G401 (cell line): Measurements from ENCODE around the gene PEAK3. TPM values are rescaled to one million over a fixed set of nuclear protein-coding genes. Genes with fewer than 3 reads are reported as not detected.

Experiments
- DNase-seq: peaks from one replicate; pipeline ENCODE4 v3.0.0-alpha.2; 2015; ENCODE audit warnings: low spot score
- in situ Hi-C: cut with HindIII; loops from 2 replicates; pipeline ENCODE4 v1.10.0; 2016; ENCODE audit warnings: low sequenced_read_pairs, mixed read lengths
- total RNA-seq: library from RNA; depleted of rRNA; stranded (reverse); fragments of >200 nt; shearing (Covaris generic); gene quantifications from 2 replicates; pipeline ENCODE4 v1.2.3, GENCODE V29; 2014

The PEAK3 gene
- total RNA-seq, 1 experiment from 2014 or later = not detected

GRCh38 chr19:2255112-2255845 is 26.7 kb downstream of the PEAK3 start:
- no peak for DNase-seq
- in situ Hi-C loops = no loop called here

GRCh38 chr19:2254064-2254872 is 27.7 kb downstream of the PEAK3 start:
- in situ Hi-C loops = no loop called here
- DNase-seq = no peak

DNA sequence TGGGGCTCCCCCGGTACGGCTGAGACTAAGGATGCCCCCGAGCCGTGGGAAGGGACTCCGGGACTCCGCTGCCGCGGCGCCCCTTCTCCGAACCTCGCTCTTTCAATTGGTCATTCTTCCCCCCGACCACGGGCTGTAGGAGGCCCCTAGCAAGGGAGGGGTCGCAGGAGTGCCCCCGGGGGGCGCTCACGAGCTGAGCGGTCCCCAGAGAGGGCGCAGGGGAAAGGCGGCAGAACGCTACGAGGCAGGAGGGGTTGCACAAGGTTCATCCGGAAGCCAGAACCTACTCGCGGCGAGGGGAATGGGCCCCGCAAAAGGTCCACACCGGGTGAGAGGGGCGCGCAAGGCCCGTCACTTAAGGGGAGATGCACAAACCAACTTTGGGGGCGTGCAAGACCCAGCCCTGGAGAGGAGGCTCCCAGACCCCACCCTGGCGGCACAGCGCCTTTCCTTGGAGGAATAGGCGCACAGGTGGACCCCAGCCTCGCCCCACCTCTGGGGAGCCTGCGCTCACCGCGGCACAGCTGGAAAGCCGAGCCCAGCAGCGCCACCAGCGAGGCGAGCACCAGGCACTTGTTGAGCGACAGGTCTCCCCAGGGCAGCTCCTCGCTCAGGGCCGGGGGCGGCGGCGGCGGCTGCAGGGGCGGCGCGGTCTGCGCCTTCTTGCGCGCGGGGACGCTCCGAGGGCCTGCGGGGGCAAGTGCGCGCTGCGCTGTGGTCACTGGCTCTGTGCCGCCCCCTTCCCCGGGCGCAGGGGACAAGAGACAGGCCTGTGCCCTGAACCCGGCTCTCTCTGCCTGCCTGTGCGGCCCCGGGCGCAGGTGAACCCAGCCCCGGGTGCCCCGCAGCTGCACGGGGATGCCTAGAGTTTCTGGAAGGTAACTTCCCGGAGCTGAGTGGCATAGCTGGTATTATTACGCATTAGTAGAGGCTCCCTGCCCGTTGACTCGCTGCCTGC is 28.6 kb downstream of the PEAK3 start:
- in situ Hi-C loops = no loop called here

DNA sequence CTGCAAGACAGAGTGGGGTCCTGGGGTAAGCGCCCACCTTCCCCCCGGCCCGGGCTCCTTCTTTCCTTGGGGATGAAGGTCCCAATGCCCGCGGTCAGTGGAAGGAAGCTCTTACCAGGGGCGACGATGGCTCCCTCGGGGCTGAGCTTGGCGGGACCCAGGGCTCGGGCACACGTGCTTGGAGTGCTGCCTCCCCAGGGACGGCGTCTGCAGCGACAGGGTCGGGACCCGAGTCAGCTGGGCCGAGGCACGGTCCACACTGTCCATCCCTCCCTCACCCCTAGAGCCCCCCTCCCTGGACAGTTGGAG is 29.2 kb downstream of the PEAK3 start:
- DNase-seq = no peak
- in situ Hi-C loops = no loop called here

More for the DNA sequence above, 28.6 kb downstream of the PEAK3 start:
- no peak for DNase-seq

GRCh38 chr19:2252055-2252796 is 29.7 kb downstream of the PEAK3 start:
- no peak for DNase-seq
- in situ Hi-C loops = no loop called here

DNA sequence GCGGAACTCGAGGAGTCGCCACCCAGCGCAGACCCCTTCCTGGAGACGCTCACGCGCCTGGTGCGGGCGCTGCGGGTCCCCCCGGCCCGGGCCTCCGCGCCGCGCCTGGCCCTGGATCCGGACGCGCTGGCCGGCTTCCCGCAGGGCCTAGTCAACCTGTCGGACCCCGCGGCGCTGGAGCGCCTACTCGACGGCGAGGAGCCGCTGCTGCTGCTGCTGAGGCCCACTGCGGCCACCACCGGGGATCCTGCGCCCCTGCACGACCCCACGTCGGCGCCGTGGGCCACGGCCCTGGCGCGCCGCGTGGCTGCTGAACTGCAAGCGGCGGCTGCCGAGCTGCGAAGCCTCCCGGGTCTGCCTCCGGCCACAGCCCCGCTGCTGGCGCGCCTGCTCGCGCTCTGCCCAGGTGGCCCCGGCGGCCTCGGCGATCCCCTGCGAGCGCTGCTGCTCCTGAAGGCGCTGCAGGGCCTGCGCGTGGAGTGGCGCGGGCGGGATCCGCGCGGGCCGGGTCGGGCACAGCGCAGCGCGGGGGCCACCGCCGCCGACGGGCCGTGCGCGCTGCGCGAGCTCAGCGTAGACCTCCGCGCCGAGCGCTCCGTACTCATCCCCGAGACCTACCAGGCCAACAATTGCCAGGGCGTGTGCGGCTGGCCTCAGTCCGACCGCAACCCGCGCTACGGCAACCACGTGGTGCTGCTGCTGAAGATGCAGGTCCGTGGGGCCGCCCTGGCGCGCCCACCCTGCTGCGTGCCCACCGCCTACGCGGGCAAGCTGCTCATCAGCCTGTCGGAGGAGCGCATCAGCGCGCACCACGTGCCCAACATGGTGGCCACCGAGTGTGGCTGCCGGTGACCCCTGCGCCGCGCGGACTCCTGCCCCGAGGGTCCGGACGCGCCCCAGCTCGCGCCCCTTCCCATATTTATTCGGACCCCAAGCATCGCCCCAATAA is 30.6 kb downstream of the PEAK3 start:
- no peak for DNase-seq
- in situ Hi-C loops = no loop called here

- no peak for DNase-seq
- in situ Hi-C loops = no loop called here
Measured at GRCh38 chr19:2250766-2251105, 31.2 kb downstream of the PEAK3 start.

DNA sequence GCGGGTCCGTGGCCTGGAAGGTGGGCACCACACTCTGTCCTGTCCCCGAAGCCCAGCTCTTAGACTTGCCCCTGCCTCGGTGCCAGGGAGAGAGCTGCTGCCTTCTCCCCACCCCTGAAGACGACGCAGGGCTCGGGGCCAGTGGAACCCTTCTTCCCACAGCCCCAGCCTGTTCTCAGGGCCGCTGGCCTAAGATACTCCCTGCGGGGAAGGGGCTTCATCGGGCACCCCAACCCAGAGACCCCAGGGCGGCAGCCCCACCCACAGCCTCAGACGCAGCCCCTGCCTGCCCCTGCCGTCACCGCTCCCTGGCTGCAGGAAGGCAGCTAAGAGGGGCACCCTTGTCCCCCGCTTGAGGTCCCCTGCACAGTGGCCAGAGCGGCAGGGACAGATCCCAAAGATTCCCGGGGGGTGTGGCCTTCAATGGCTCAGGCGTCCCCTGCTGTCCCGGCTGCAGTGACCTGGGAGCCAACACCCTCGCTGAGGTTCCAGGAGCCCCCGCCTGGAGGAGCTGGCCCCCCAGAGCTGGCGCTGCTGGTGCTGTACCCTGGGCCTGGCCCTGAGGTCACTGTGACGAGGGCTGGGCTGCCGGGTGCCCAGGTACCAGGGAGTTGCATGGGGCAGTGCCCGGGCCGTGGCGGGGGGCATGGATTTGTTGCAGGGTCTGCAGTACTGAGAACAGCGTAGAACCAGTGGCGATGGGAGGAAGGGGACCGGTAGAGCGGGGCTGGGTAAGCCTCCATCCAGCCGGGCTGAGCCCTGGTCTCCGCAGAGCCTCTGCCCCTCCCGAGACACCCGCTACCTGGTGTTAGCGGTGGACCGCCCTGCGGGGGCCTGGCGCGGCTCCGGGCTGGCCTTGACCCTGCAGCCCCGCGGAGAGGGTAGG is 31.9 kb downstream of the PEAK3 start:
- in situ Hi-C loops = no loop called here

GRCh38 chr19:2249010-2249866 is 32.7 kb downstream of the PEAK3 start, which contains the start of gene AMH:
Gene AMH, plus strand, starts transcription at chr19:2249323. Its CDS starts 10 bp downstream, at chr19:2249333.
- in situ Hi-C loops = no loop called here
- DNase-seq = no peak

More for the DNA sequence above, 31.9 kb downstream of the PEAK3 start:
- no peak for DNase-seq

DNA sequence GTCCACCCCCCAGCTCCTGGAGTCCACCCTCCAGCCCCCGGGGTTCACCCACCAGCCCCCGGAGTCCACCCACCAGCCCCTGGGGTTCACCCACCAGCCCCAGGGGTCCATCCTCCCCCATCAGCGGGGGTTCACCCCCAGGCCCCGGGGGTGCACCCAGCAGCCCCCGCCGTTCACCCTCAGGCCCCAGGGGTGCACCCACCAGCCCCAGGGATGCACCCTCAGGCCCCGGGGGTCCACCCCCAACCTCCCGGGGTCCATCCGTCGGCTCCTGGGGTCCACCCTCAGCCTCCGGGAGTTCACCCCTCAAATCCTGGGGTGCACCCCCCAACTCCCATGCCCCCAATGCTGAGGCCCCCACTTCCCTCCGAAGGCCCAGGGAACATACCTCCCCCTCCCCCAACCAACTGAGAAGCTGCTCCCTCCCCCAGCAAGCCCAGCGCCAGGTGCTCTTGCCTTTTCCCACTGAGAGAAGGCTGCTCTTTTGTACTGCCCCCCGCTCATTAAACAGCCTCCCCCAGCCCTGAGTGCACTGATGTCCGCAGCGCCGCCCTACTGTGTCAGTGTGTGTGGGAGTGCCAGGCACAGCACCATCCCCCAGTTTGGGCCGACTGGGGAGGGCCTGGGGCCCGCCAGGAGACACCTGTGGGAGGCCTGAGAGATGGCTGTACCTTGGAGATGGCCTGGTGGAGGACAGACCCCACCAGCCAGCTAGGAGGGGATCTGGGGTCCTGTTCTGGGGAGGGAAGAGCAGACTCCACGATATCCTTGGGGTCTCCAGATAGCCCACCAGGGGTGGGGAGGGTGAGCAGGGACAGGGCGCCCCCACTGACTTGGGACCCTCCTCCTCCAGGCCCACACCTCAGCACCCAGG is 33.6 kb downstream of the PEAK3 start:
- DNase-seq = no peak

DNA sequence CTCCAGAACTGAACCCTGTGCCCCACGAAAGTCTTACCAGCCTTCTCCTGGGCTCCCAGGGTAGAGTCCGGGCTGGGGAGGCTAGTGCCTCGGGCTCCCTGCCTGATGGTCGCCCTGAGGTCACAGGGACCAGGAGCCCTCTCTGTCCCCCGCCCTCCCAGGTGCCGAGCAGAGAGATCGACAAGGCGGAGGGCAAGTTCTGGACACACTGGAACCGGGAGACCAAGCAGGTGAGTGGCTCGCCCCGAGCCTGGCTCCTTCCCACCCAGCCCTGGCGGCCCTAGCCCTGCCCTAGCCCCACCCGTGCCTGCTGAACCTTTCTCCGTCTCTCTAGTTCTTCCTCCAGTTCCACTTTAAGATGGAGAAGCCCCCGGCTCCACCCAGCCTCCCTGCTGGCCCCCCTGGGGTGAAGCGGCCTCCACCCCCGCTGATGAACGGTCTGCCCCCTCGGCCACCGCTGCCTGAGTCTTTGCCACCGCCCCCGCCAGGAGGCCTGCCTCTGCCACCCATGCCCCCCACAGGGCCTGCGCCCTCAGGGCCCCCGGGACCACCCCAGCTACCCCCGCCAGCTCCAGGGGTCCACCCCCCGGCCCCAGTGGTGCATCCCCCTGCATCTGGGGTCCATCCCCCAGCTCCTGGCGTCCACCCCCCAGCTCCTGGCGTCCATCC is 34.4 kb downstream of the PEAK3 start:
- DNase-seq = no peak
- in situ Hi-C loops = no loop called here

More for the DNA sequence above, 33.6 kb downstream of the PEAK3 start:
- in situ Hi-C loops = no loop called here

GRCh38 chr19:2246801-2247361 is 35.1 kb downstream of the PEAK3 start:
- in situ Hi-C loops = no loop called here
- DNase-seq = peak; percentile 48

- DNase-seq = no peak
- in situ Hi-C loops = no loop called here
Measured at GRCh38 chr19:2246014-2246620, 35.9 kb downstream of the PEAK3 start.

GRCh38 chr19:2245273-2245672 is 36.7 kb downstream of the PEAK3 start:
- DNase-seq = no peak
- in situ Hi-C loops = no loop called here
